ENCODE measurements around the gene SH3GL2.

SH3GL2 gene

GRCh38 chr9:17536027-17536426 lies 42.8 kb upstream of the SH3GL2 start:
- TF ChIP-seq SIN3A (IDR thresholded peaks at IDR 0.05; ENCODE audit: borderline replicate concordance, insufficient read depth, low read length) (no peak), POLR2AphosphoS5 (IDR thresholded peaks at IDR 0.05; ENCODE audit: low read depth, low read length) (no peak), REST (IDR thresholded peaks at IDR 0.05; ENCODE audit: insufficient read depth in 1 of 2, low read depth in 2 of 2, low read length in 2 of 2) (no peak), TAF1 (IDR thresholded peaks at IDR 0.05; ENCODE audit: borderline replicate concordance, insufficient read depth, low read length) (no peak), FOXP2 (optimal IDR thresholded peaks at IDR 0.05; ENCODE audit: borderline replicate concordance, extremely low read depth, extremely low read length, insufficient read depth) (no peak)

DNA sequence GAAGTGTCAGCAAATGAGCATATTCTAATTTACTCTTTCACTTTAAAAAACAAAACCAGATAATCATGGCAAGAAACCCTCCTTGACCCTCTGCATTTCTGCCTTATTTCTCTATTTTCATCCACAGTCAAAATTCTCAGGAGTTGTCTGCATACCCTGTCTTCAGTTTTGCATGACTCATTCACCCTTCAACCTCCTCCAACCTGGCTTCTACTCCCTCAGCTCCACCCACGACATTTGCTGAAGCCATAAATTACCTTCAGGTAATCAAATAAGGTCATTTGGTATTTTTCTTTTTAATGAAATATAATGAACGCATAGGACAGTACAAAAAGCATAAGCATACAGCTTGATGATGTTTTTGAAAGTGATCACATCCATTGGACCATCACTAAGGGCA lies 27.8 kb upstream of the SH3GL2 start:
- TF ChIP-seq TAF1 (IDR thresholded peaks at IDR 0.05; ENCODE audit: borderline replicate concordance, insufficient read depth, low read length) (no peak), FOXP2 (optimal IDR thresholded peaks at IDR 0.05; ENCODE audit: borderline replicate concordance, extremely low read depth, extremely low read length, insufficient read depth) (no peak), POLR2AphosphoS5 (IDR thresholded peaks at IDR 0.05; ENCODE audit: low read depth, low read length) (no peak), SIN3A (IDR thresholded peaks at IDR 0.05; ENCODE audit: borderline replicate concordance, insufficient read depth, low read length) (no peak)

- TF ChIP-seq FOXP2 (optimal IDR thresholded peaks at IDR 0.05; ENCODE audit: borderline replicate concordance, extremely low read depth, extremely low read length, insufficient read depth) (no peak), TAF1 (IDR thresholded peaks at IDR 0.05; ENCODE audit: borderline replicate concordance, insufficient read depth, low read length) (no peak), POLR2AphosphoS5 (IDR thresholded peaks at IDR 0.05; ENCODE audit: low read depth, low read length) (no peak), SIN3A (IDR thresholded peaks at IDR 0.05; ENCODE audit: borderline replicate concordance, insufficient read depth, low read length) (no peak), REST (IDR thresholded peaks at IDR 0.05; ENCODE audit: insufficient read depth in 1 of 2, low read depth in 2 of 2, low read length in 2 of 2) (no peak)
These were observed 23.4 kb upstream of the SH3GL2 start for GRCh38 chr9:17555362-17556054.

GRCh38 chr9:17556255-17556654 lies 22.6 kb upstream of the SH3GL2 start:
- TF ChIP-seq POLR2AphosphoS5 (IDR thresholded peaks at IDR 0.05; ENCODE audit: low read depth, low read length) (no peak), REST (IDR thresholded peaks at IDR 0.05; ENCODE audit: insufficient read depth in 1 of 2, low read depth in 2 of 2, low read length in 2 of 2) (no peak), SIN3A (IDR thresholded peaks at IDR 0.05; ENCODE audit: borderline replicate concordance, insufficient read depth, low read length) (no peak), TAF1 (IDR thresholded peaks at IDR 0.05; ENCODE audit: borderline replicate concordance, insufficient read depth, low read length) (no peak), FOXP2 (optimal IDR thresholded peaks at IDR 0.05; ENCODE audit: borderline replicate concordance, extremely low read depth, extremely low read length, insufficient read depth) (no peak)

DNA sequence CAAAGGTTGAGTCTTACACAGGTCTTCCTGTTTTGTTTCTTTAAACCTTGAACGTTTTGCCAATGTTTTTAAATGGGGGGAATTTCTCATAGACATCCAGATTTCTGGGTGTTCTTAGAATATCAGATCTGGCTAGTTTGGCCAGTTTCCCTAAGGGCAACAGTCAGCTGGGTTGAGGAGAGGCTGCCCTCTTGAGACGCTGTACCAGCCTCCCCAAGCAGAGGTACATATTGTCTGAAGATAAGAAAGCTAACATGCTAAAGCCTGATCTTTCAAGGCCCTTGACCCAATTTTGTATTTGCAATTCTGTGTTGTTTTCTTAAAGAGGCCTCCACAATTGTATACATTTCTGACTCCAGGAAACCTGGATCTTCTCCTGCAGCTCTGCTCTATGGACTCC lies 21.9 kb upstream of the SH3GL2 start:
- no peak for TF ChIP-seq POLR2AphosphoS5 (IDR thresholded peaks at IDR 0.05; ENCODE audit: low read depth, low read length)
- no peak for TF ChIP-seq REST (IDR thresholded peaks at IDR 0.05; ENCODE audit: insufficient read depth in 1 of 2, low read depth in 2 of 2, low read length in 2 of 2)
- no peak for TF ChIP-seq FOXP2 (optimal IDR thresholded peaks at IDR 0.05; ENCODE audit: borderline replicate concordance, extremely low read depth, extremely low read length, insufficient read depth)
- no peak for TF ChIP-seq SIN3A (IDR thresholded peaks at IDR 0.05; ENCODE audit: borderline replicate concordance, insufficient read depth, low read length)
- TF ChIP-seq TAF1 (IDR thresholded peaks at IDR 0.05; ENCODE audit: borderline replicate concordance, insufficient read depth, low read length): no peak

All from PFSK-1 (cell line).